HT1080 (cell line): ENCODE measurements around the gene CMTR1. TPM values are rescaled to one million over a fixed set of nuclear protein-coding genes. Genes with fewer than 3 reads are reported as not detected.
A peak's percentile ranks its signal among the peaks of the same experiment; 100 is the strongest.
"Not testable (repeated sequence)": the region's sequence is repeated elsewhere in the genome, so short reads cannot be mapped to it uniquely, and the experiment has no call there.

Source experiments
- DNase-seq: peaks from one replicate; pipeline ENCODE4 v3.0.0-alpha.2; 2015; ENCODE audit warnings: low read depth
- total RNA-seq: library from RNA; depleted of rRNA; stranded (reverse); fragments of >200 nt; shearing (Covaris generic); gene quantifications from 2 replicates; pipeline ENCODE4 v1.2.3, GENCODE V29; 2014

Gene CMTR1
- total RNA-seq, 1 experiment from 2014 or later, result 27.3 TPM

- no peak for DNase-seq
Observed at GRCh38 chr6:37435373-37435772, 2.4 kb downstream of the CMTR1 start.

- DNase-seq, result no peak
Observed at GRCh38 chr6:37435816-37436215, 2.8 kb downstream of the CMTR1 start.

- DNase-seq, result no peak
Observed at GRCh38 chr6:37438930-37439329, 5.9 kb downstream of the CMTR1 start.

- DNase-seq, result no peak
Observed at GRCh38 chr6:37441651-37442050, 8.6 kb downstream of the CMTR1 start.

- DNase-seq, result no peak
Observed at GRCh38 chr6:37442416-37443215, 9.6 kb downstream of the CMTR1 start.

- not testable (repeated sequence) for DNase-seq
Observed at GRCh38 chr6:37443216-37443542, 10.2 kb downstream of the CMTR1 start.

GRCh38 chr6:37449984-37450383 is 17.0 kb downstream of the CMTR1 start:
- no peak for DNase-seq

- no peak for DNase-seq
Observed at GRCh38 chr6:37451441-37452193, 18.6 kb downstream of the CMTR1 start.

GRCh38 chr6:37452522-37452921 is 19.5 kb downstream of the CMTR1 start:
- DNase-seq, result no peak

GRCh38 chr6:37454420-37455140 is 21.6 kb downstream of the CMTR1 start:
- no peak for DNase-seq

- DNase-seq, result peak; percentile 43
Observed at GRCh38 chr6:37456126-37456525, 23.1 kb downstream of the CMTR1 start.

GRCh38 chr6:37456816-37457560 is 24.0 kb downstream of the CMTR1 start:
- no peak for DNase-seq

GRCh38 chr6:37459981-37460800 is 27.2 kb downstream of the CMTR1 start:
- DNase-seq, result no peak

GRCh38 chr6:37460805-37461204 is 27.8 kb downstream of the CMTR1 start:
- DNase-seq, result no peak

- no peak for DNase-seq
Observed at GRCh38 chr6:37463110-37463509, 30.1 kb downstream of the CMTR1 start.

- no peak for DNase-seq
Observed at GRCh38 chr6:37467718-37468117, 34.7 kb downstream of the CMTR1 start.

- DNase-seq, result no peak
Observed at GRCh38 chr6:37473364-37474095, 40.5 kb downstream of the CMTR1 start.

GRCh38 chr6:37474316-37474715 is 41.3 kb downstream of the CMTR1 start:
- no peak for DNase-seq

GRCh38 chr6:37477191-37477590 is 44.2 kb downstream of the CMTR1 start:
- no peak for DNase-seq
